Hepatocyte (in vitro differentiated cells): ENCODE results near the gene NRG3. TPM values are rescaled to one million over a fixed set of nuclear protein-coding genes. Genes with fewer than 3 reads are reported as not detected.

Experiments
- DNase-seq: peaks from one replicate; pipeline ENCODE4 v3.0.0-alpha.2; 2016; ENCODE audit warnings: low spot score
- H2AFZ ChIP-seq: fragments of 200-600 bp; sonication (generic); 2 replicates; pipeline ENCODE4 v1.6.0; 2016; ENCODE audit warnings: antibody characterized with exemption, mild to moderate bottlenecking
- H3K27ac ChIP-seq: fragments of 200-600 bp; sonication (generic); 2 replicates; pipeline ENCODE4 v1.5.1; 2016; ENCODE audit warnings: mild to moderate bottlenecking
- H3K27me3 ChIP-seq: fragments of 200-600 bp; sonication (generic); 2 replicates; pipeline ENCODE4 v1.6.1; 2016
- H3K36me3 ChIP-seq: fragments of 200-600 bp; sonication (generic); replicated peaks from 2 replicates; pipeline ENCODE4 v1.5.1; 2016; ENCODE audit warnings: low read depth; ENCODE audit not compliant: insufficient read depth
- H3K4me1 ChIP-seq: fragments of 200-600 bp; sonication (generic); 2 replicates; pipeline ENCODE4 v1.5.1; 2016; ENCODE audit warnings: mild to moderate bottlenecking, moderate library complexity; ENCODE audit not compliant: insufficient read depth
- H3K4me2 ChIP-seq: fragments of 200-600 bp; sonication (generic); 2 replicates; pipeline ENCODE4 v1.6.0; 2016
- H3K4me3 ChIP-seq: fragments of 200-600 bp; sonication (generic); 2 replicates; pipeline ENCODE4 v1.5.1; 2016; ENCODE audit warnings: mild to moderate bottlenecking
- H3K79me2 ChIP-seq: fragments of 200-600 bp; sonication (generic); 2 replicates; pipeline ENCODE4 v1.6.0; 2017; ENCODE audit warnings: mild to moderate bottlenecking
- H3K9me2 ChIP-seq: fragments of 200-600 bp; sonication (generic); replicated peaks from 2 replicates; pipeline ENCODE4 v1.6.0; 2017; ENCODE audit warnings: mild to moderate bottlenecking; ENCODE audit not compliant: insufficient read depth
- H3K9me3 ChIP-seq: fragments of 200-600 bp; sonication (generic); 2 replicates; pipeline ENCODE4 v1.5.1; 2016; ENCODE audit warnings: low read depth, mild to moderate bottlenecking
- H4K20me1 ChIP-seq: fragments of 200-600 bp; sonication (generic); 2 replicates; pipeline ENCODE4 v1.6.0; 2016; ENCODE audit warnings: mild to moderate bottlenecking; ENCODE audit not compliant: insufficient read depth, poor library complexity, severe bottlenecking
- EZH2 ChIP-seq: fragments of 200-600 bp; sonication (generic); IDR thresholded peaks from 2 replicates; pipeline ENCODE4 v1.6.1; 2016; ENCODE audit warnings: antibody characterized with exemption, mild to moderate bottlenecking, borderline replicate concordance
- EZH2phosphoT487 ChIP-seq: fragments of 200-600 bp; sonication (generic); IDR thresholded peaks from one replicate; pipeline ENCODE4 v1.6.1; 2018; ENCODE audit warnings: antibody characterized with exemption, mild to moderate bottlenecking, low read depth, moderate library complexity; ENCODE audit not compliant: unreplicated experiment, severe bottlenecking
- WGBS: methylation state at CpG from one replicate; pipeline ENCODE4 v1.1.6; 2016; ENCODE audit warnings: low lambda C conversion rate; ENCODE audit errors: missing lambda C conversion rate; 5-methylcytosine and 5-hydroxymethylcytosine counted together
- polyA plus RNA-seq: library from polyadenylated mRNA; unstranded; fragments of >200 nt; fragmentation: Nextera tagmentation; extraction: Ambion mirVana; gene quantifications from 2 replicates; pipeline ENCODE4 v1.2.1, GENCODE V29; 2016
- total RNA-seq: library from RNA; depleted of rRNA; stranded (reverse); fragments of >200 nt; gene quantifications from 2 replicates; pipeline ENCODE4 v1.2.3, GENCODE V29; 2014
- TF ChIP-seq, protein P1 (sequence below): fragments of 200-600 bp; sonication (generic); IDR thresholded peaks from 2 replicates; pipeline ENCODE4 v1.5.1; 2016; ENCODE audit warnings: antibody characterized with exemption, mild to moderate bottlenecking; ENCODE audit not compliant: poor library complexity

NRG3 gene
- total and polyA plus RNA-seq, 2 experiments from 2014 or later, result 0.57 to 2.0 TPM

GRCh38 chr10:82618007-82618406 is 743.0 kb downstream of the NRG3 start:
- Histone ChIP-seq H3K9me2 (no peaks in the 10 kb centered on the region), H3K9me3 (no peaks in the 10 kb centered on the region), H3K79me2 (no peaks in the 10 kb centered on the region), H2AFZ (no peak overlapping the region), H3K27me3 (no peaks in the 10 kb centered on the region), H3K4me2 (no peak overlapping the region), H3K4me3 (no peak overlapping the region), H3K36me3 (no peaks in the 10 kb centered on the region), H3K27ac (no peak overlapping the region), H3K4me1 (no peaks in the 10 kb centered on the region), H4K20me1 (no peaks in the 10 kb centered on the region)
- DNase-seq, result no peak
- 85% methylated on average over 5 of the region's 5 CpGs for WGBS
- TF ChIP-seq EZH2 (no peak), EZH2phosphoT487 (no peak)
- TF ChIP-seq, protein P1, sequence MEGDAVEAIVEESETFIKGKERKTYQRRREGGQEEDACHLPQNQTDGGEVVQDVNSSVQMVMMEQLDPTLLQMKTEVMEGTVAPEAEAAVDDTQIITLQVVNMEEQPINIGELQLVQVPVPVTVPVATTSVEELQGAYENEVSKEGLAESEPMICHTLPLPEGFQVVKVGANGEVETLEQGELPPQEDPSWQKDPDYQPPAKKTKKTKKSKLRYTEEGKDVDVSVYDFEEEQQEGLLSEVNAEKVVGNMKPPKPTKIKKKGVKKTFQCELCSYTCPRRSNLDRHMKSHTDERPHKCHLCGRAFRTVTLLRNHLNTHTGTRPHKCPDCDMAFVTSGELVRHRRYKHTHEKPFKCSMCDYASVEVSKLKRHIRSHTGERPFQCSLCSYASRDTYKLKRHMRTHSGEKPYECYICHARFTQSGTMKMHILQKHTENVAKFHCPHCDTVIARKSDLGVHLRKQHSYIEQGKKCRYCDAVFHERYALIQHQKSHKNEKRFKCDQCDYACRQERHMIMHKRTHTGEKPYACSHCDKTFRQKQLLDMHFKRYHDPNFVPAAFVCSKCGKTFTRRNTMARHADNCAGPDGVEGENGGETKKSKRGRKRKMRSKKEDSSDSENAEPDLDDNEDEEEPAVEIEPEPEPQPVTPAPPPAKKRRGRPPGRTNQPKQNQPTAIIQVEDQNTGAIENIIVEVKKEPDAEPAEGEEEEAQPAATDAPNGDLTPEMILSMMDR, result no peak

DNA sequence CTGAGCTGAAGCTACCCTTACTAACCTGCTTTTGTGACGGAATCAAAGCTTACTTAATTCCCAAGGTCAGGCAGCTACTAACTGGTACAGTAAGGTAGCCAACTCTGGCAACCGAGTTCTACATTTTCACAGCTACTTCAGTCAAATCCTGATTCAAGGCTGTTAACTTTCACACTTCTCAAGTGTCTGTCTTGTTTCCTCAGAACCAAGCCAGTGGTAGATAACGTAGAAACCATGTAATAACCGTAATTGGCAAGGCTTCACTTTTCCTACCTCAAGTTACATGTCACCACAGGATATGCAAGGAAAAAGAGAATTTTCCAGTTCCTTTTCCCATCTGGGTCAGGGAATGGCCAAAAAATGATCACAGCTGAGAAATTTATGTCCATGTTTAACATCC is 746.7 kb downstream of the NRG3 start:
- Histone ChIP-seq H3K27me3 (no peaks in the 10 kb centered on the region), H3K9me2 (no peaks in the 10 kb centered on the region), H3K4me1 (no peaks in the 10 kb centered on the region), H3K4me2 (no peak overlapping the region), H3K36me3 (no peaks in the 10 kb centered on the region), H3K4me3 (no peak overlapping the region), H3K9me3 (no peaks in the 10 kb centered on the region), H4K20me1 (no peaks in the 10 kb centered on the region), H2AFZ (no peak overlapping the region), H3K79me2 (no peaks in the 10 kb centered on the region), H3K27ac (no peak overlapping the region)
- no peak for DNase-seq
- 80% methylated on average over 4 of the region's 4 CpGs for WGBS
- TF ChIP-seq, protein P1, result no peak
- no peak for TF ChIP-seq EZH2
- TF ChIP-seq EZH2phosphoT487, result no peak

DNA sequence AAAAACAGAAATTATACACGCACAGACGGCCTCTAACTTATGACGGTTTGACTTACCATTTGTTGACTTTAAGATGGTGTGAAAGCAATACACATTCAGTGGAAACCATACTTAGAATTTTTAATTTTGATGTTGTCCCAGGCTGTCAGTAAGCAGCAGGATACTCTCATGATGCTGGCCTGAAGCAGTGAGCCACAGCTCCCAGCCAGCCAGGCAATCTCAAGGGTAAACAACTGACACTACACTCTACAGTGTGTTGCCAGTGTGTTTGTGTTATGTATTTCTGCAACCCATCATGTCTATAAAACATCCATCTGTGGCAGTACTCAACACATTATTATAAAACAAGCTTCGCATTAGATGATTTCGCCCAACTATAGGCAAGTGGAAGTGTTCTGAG is 747.5 kb downstream of the NRG3 start:
- Histone ChIP-seq H3K27me3 (no peaks in the 10 kb centered on the region), H3K9me3 (no peaks in the 10 kb centered on the region), H3K27ac (no peak overlapping the region), H3K4me3 (no peak overlapping the region), H2AFZ (no peak overlapping the region), H3K4me1 (no peaks in the 10 kb centered on the region), H3K79me2 (no peaks in the 10 kb centered on the region), H3K36me3 (no peaks in the 10 kb centered on the region), H3K4me2 (no peak overlapping the region), H3K9me2 (no peaks in the 10 kb centered on the region), H4K20me1 (no peaks in the 10 kb centered on the region)
- DNase-seq, result no peak
- TF ChIP-seq, protein P1, result no peak
- no peak for TF ChIP-seq EZH2phosphoT487
- WGBS, result 90% methylated on average over 5 of the region's 5 CpGs
